ENCODE measurements around the gene MECP2.
"Not testable (repeated sequence)": the region's sequence is repeated elsewhere in the genome, so short reads cannot be mapped to it uniquely, and the experiment has no call there.

The MECP2 gene

DNA sequence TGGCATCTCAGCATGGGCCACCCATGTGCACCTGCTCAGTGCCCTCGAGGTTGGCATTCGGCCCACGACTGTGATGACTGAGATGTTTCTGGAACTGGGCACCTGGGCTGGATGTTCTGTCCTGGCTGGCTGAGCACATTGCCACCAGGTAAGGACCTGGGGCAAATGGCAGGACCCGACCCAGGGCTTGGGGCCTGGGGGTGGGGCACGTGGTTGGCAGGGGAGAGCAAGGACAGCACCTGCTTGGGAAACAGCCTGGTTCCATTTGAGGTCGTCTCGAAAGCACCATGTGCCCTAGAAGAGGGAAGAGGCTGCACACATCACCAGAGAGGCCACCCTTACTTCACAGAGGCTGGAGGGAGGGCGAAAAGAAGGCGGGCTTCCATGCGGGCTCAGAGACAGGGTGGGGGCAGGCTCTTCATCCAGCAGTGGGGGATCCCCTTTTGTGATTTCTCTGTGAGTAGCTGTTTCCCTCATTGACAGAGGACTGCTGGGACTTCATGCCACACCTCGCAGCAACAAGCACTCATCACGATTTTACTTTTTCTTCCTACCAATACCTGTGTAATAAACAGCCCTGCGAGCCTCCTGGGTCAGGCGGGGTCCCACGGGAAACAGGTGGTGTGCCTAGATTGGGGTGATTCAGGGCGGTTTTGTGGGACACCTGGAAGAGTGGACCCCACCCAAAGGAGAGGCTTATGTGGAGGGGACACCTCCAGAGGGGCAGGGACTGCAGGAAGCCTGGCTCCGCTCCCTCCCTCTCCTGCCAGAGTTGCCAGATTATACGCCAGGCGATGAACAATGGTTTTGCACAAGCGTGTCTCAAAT, 113.0 kb downstream of the MECP2 start:
- intact Hi-C loops (cut with DNase I) = no loop called here
- DNase-seq = no peak

DNA sequence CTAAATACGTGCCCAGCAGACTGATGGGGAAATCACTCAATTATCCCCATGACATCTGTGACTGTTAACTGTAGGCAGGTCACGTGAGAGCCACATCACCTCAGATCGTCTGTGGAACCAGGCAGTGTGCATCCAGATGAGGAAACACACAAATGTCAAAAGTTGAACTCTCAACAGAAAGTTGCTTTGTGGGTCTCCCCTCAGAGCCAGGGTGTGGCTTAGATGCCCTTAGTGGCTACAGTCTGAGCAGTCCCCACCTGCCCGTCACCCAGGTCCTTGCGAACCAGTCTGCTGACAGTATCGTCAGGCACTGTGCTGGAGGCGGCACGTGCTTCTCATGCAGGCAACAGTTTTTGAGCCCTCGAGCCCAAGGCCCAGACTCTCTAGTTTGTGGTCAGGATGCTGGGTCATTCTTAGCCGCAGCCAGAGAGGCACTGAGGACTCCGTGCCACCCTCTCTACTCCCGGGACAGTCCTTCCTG, 114.2 kb downstream of the MECP2 start:
- intact Hi-C loops (cut with DNase I) = no loop called here
- DNase-seq = no peak

DNA sequence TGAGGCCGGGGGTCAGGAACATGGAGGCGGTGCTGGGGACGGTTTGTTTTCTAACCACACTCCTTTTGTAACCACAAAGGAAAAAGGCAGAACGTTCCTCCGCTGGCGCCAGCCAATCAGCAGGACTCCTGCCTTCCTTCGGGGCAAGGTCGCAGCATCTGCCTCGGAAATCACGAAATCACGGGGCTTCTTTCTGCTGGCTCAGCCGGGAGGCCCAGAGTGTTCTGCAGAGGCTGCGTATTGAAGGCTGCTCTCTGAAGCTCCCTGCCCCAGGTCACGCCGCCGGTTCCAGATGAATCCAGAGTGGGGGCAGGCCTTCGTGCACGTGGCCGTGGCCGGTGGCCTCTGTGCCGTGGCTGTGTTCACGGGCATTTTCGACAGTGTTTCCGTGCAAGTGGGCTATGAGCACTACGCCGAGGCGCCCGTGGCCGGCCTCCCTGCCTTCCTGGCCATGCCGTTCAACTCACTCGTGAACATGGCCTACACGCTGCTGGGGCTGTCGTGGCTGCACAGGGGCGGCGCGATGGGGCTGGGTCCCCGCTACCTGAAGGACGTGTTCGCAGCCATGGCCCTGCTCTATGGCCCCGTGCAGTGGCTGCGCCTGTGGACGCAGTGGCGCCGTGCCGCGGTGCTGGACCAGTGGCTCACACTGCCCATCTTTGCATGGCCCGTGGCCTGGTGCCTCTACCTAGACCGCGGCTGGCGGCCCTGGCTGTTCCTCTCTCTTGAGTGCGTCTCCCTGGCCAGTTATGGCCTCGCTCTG, 115.6 kb downstream of the MECP2 start:
- intact Hi-C loops (cut with DNase I) = no loop called here
- DNase-seq = peak in 13 of 42 donors; percentile 9 to 53 (median 38)

DNA sequence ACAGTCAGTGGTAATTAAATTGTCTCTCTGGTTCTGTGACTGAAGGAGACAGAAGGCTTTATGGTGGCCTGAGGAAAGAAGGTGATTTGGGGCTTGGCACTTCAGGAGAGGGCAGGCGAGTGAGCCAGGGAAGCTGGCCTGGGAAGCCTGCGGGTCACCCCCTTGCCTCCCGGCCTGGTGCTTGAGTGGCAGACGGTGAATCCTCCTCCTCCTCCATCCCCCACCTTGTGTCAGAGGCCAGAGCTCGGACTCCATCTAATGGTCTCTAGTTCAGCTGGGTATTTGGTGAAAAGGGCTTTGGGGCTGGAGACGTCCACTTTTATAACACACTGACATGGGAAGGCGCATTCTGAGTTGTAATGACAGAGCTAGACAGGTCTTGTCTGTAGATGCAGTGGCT, 116.3 kb downstream of the MECP2 start:
- intact Hi-C loops (cut with DNase I) = no loop called here
- DNase-seq = no peak

DNA sequence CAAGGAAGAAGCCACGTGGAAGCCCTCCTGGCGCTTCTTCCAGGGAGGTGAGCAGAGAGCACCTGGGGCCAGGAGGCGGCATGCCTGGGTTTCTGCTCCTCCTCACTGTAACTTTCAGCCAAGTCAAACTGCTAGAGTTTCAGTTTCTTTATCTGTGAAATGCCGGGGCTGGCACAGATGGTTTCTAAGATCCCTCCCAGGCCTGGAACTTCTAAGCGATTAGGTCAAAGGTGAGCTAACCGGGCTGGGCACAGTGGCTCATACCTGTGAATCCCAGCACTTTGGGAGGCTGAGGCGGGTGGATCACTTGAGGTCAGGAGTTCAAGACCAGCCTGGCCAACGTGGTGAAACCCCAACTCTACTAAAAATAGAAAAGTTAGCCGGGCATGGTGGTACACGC, 117.1 kb downstream of the MECP2 start:
- DNase-seq; intact Hi-C loops (cut with DNase I): not testable (repeated sequence)

DNA sequence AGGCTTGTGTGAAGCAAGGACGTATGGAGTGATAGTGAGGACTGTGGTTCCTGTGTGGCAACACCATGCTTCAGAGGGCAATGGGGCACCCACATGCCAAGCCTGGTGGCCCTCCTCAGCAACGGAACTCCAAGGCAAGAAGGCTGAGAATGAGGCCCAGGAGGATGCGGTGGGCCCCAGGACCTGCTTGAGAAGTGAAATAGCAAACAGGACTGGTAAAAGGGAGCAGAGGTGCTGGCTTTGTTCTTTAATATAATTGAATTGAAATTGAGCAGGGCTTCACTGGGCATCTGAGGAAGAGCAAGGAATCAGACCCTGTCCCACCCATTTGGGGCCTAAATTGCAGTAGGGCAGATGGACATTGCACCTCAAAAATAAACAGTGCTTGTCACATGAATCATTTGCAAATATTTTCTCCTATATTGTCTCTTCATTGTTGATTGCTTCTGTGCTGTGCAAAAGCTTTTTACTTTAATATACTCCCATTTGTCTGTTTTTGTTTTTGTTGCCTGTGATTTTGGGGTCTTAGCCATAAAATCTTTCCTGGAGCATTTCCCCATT, 122.7 kb downstream of the MECP2 start:
- no peak for DNase-seq
- intact Hi-C loops (cut with DNase I) = loop anchor here (5.0 kb wide), 1 partner anchor 122 kb away; the partner anchor contains the start of gene MECP2

DNA sequence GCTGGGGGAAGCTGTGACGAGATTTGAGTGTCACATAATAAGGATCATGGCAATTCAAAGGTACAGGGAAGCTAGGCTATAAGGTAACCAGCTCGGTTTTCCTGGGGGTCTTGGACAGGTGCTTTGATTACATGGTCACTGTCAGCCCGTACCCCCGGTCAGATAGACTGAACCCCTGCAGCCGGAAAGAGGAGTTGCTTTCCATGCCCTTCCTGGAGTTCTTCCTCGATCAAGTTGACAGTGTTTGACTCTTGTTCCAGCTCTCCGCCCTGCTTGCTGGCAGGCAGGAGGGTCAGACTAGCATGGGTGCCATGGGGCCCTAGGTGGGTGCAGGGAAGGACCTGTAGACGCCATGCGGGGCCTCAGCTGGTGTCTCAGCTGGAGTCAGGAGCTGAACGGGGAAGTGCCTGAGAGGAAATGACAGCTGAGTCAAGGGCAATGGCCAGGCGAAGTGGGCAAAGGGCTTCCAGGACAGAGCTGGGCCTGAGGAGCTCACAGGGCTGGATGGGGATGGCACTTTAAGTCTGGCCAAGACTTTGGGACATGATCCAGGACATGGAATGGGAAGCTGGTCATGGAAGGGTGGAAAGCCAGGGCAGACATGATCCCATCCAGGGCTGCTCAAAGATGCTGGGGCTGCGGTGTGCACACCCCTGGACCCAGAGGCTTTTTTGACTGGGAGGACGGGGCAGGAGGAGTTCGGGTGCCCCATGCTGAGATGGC, 123.4 kb downstream of the MECP2 start:
- intact Hi-C loops (cut with DNase I) = loop anchor here (5.0 kb wide), 1 partner anchor 123 kb away; the partner anchor contains the start of gene MECP2
- DNase-seq = no peak

DNA sequence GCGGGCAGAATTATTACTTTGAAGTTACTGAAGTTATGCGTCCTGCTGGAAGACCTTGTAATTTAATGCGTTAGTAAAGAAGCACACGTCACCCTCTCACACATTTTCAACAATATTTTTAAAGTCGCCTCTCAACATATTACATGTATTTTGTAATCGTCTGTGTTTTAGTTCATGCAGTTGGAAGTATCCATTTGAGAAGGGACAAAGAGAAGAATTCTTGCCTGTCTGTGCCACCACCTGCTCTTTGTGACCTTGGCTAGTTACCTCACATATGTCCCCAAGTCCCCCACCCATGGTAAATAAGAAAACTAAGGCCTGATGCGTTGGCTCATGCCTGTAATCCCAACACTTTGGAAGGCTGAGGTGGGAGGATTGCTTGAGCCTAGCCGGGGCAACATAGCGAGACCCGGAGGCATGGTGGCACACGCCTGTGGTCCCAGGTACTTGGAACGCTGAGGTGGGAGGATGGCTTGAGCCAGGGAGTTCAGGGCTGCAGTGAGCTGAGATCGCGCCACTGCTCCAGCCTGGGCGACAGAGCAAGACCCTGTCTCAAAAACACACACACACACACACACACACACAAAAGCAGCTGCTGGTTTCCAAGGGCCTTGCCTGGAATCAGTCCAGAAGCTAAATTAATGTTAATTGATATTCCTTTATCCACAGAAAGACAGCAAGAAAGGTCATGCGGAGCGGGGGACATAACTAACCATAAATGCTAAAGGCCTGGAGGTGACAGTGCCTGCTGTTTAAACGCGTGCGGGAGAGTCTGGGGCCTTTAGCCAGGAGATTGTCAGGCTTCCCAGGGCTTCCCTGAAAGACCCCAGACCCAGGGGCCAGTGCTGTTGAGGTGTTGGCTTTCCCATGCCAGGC, 124.2 kb downstream of the MECP2 start:
- DNase-seq = no peak
- intact Hi-C loops (cut with DNase I) = loop anchor here (5.0 kb wide), 1 partner anchor 124 kb away; the partner anchor contains the start of gene MECP2

DNA sequence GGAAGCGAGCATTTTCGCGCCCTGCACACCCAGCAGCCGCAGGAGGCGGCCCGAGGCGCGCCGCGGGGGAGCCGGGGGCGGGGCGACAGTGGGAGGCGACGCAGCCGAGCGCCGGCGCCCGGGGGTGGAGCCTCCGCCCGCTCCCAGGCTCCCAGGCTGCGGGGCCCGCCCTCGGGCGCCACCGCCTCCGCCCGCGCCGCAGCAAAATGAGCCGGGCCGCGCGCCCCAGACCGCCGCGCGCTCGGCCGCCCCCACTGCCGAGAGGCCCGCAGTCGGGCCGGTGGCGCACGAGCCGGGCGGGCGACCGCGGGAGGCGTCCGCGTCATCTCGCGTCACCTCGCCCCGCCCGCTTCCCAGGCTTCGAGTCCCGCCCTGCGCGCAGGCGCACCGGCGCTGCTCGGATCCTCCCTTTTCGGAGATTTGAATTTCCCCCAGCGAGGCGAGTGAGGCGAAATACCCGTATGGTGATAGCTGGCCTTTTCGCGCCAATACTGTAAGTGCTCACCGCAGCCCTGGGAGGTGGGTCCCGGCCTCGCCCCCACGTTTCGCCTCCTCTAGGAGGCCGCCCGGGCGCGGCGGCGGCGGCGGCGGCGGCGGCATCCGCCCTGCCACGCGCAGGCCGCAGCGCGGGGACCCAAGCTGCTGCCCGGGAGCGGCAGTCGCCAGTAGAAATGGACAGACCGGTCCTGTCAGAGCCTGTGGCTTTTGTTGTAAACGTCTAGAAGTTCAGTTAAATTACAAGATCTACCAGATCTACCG, 125.0 kb downstream of the MECP2 start, which contains the start of gene TMEM187:
Gene TMEM187 (plus strand): TSS at position 387 of the 759 bp plus-strand sequence. CDS start 9,309 bp downstream, outside the sequence.
- intact Hi-C loops (cut with DNase I) = loop anchor here (5.0 kb wide), 1 partner anchor 125 kb away; the partner anchor contains the start of gene MECP2
- DNase-seq = peak; percentile 64 to 93 (median 87)
